Measurements from ENCODE around the gene OR6N1.
A peak's percentile ranks its signal among the peaks of the same experiment; 100 is the strongest.

OR6N1 gene

GRCh38 chr1:158799689-158800088 is 27.7 kb upstream of the OR6N1 start:
- DNase-seq (ENCODE audit: low read depth), result peak; percentile 31
- no peak for TF ChIP-seq POLR2A (IDR thresholded peaks at IDR 0.05; ENCODE audit: extremely low read depth, insufficient read length)
- no peak for TF ChIP-seq MYC (IDR thresholded peaks at IDR 0.05; ENCODE audit: low read depth, low read length)
- H3K4me3 ChIP-seq (ENCODE audit: low read depth, low read length), result no peak overlapping the region

- H3K4me3 ChIP-seq (ENCODE audit: low read depth, low read length), result no peak overlapping the region
- DNase-seq (ENCODE audit: low read depth), result no peak
- TF ChIP-seq MYC (IDR thresholded peaks at IDR 0.05; ENCODE audit: low read depth, low read length) (no peak), POLR2A (IDR thresholded peaks at IDR 0.05; ENCODE audit: extremely low read depth, insufficient read length) (no peak), CTCF (IDR thresholded peaks at IDR 0.05; ENCODE audit: low read depth, low read length) (no peak), MAX (IDR thresholded peaks at IDR 0.05; ENCODE audit: low read depth, low read length) (no peak)
Observed at GRCh38 chr1:158798531-158798930, 26.5 kb upstream of the OR6N1 start.

- TF ChIP-seq MYC (IDR thresholded peaks at IDR 0.05; ENCODE audit: low read depth, low read length) (no peak), POLR2A (IDR thresholded peaks at IDR 0.05; ENCODE audit: extremely low read depth, insufficient read length) (no peak), CTCF (IDR thresholded peaks at IDR 0.05; ENCODE audit: low read depth, low read length) (no peak), MAX (IDR thresholded peaks at IDR 0.05; ENCODE audit: low read depth, low read length) (no peak)
- no peak overlapping the region for H3K4me3 ChIP-seq (ENCODE audit: low read depth, low read length)
- no peak for DNase-seq (ENCODE audit: low read depth)
Observed at GRCh38 chr1:158794247-158794646, 22.3 kb upstream of the OR6N1 start.

- peak; percentile 52 for DNase-seq (ENCODE audit: low read depth)
- TF ChIP-seq MAX (IDR thresholded peaks at IDR 0.05; ENCODE audit: low read depth, low read length), result no peak
- peak; percentile 46 for TF ChIP-seq CTCF (IDR thresholded peaks at IDR 0.05; ENCODE audit: low read depth, low read length)
- no peak overlapping the region for H3K4me3 ChIP-seq (ENCODE audit: low read depth, low read length)
Observed at GRCh38 chr1:158793604-158794003, 21.6 kb upstream of the OR6N1 start.

GRCh38 chr1:158781104-158781503 is 9.1 kb upstream of the OR6N1 start, which contains the start of gene OR6N2:
Gene OR6N2, minus strand, starts transcription at chr1:158781204. Its CDS starts 3,569 bp downstream, at chr1:158777635.
- no peak for TF ChIP-seq POLR2A (IDR thresholded peaks at IDR 0.05; ENCODE audit: extremely low read depth, insufficient read length)
- TF ChIP-seq MYC (IDR thresholded peaks at IDR 0.05; ENCODE audit: low read depth, low read length), result no peak
- no peak for TF ChIP-seq CTCF (IDR thresholded peaks at IDR 0.05; ENCODE audit: low read depth, low read length)
- TF ChIP-seq MAX (IDR thresholded peaks at IDR 0.05; ENCODE audit: low read depth, low read length), result no peak
- no peak for DNase-seq (ENCODE audit: low read depth)
- no peak within 1 kb of the TSS for H3K4me3 ChIP-seq (ENCODE audit: low read depth, low read length)

GRCh38 chr1:158754420-158754819 is 17.6 kb downstream of the OR6N1 start, which contains the start of gene OR6K6:
Gene OR6K6, plus strand, starts transcription at chr1:158754720. Its CDS starts 168 bp downstream, at chr1:158754888.
- DNase-seq (ENCODE audit: low read depth), result no peak
- TF ChIP-seq CTCF (IDR thresholded peaks at IDR 0.05; ENCODE audit: low read depth, low read length) (no peak), MYC (IDR thresholded peaks at IDR 0.05; ENCODE audit: low read depth, low read length) (no peak), MAX (IDR thresholded peaks at IDR 0.05; ENCODE audit: low read depth, low read length) (no peak), POLR2A (IDR thresholded peaks at IDR 0.05; ENCODE audit: extremely low read depth, insufficient read length) (no peak)
- H3K4me3 ChIP-seq (ENCODE audit: low read depth, low read length), result no peak within 1 kb of the TSS

Data from NB4 (cell line).